Lower leg skin (tissue), 4 donors: ENCODE data around the gene NDUFB10. TPM values are rescaled to one million over a fixed set of nuclear protein-coding genes. Genes with fewer than 3 reads are reported as not detected.

Experiments
- DNase-seq, 2 donors: peaks; one replicate each; pipeline ENCODE4 v3.0.0-alpha.2; 2019; ENCODE audit warnings: low spot score in 2 of 2
- H3K4me3 ChIP-seq: fragments of 200-600 bp; sonication (generic); 2 replicates; pipeline ENCODE4 v1.5.1; 2017; ENCODE audit warnings: mild to moderate bottlenecking, low read depth; ENCODE audit not compliant: poor library complexity, severe bottlenecking
- POLR2A ChIP-seq, 2 donors: fragments of 450-650 bp; IDR thresholded peaks; one replicate each; pipeline ENCODE4 v1.6.1; 2016 to 2017; ENCODE audit warnings: antibody characterized with exemption in 2 of 2, mild to moderate bottlenecking in 1 of 2, moderate library complexity in 1 of 2
- WGBS, 2 donors: methylation state at CpG; one replicate each; pipeline ENCODE4 v1.1.5; 2018; 5-methylcytosine and 5-hydroxymethylcytosine counted together
- intact Hi-C: fragments of 100-400 bp; cut with DNase I; formaldehyde crosslinking; loops from one replicate; pipeline ENCODE4 v1.15.0; 2023; ENCODE audit warnings: low total_unique reads
- total RNA-seq, 4 donors: library from RNA; depleted of rRNA; stranded (reverse); fragments of >200 nt; gene quantifications; one replicate each; pipeline ENCODE4 v1.1.0, GENCODE V29; 2016
- TF ChIP-seq, protein P1 (sequence below), 3 donors: fragments of 450-650 bp; IDR thresholded peaks; one replicate each; pipeline ENCODE4 v1.5.1; 2016; ENCODE audit warnings: antibody characterized with exemption in 3 of 3, mild to moderate bottlenecking in 3 of 3, moderate library complexity in 2 of 3

Gene NDUFB10
- total RNA-seq, 4 donors from 2014 or later, result 183 to 245 (median 217) TPM

DNA sequence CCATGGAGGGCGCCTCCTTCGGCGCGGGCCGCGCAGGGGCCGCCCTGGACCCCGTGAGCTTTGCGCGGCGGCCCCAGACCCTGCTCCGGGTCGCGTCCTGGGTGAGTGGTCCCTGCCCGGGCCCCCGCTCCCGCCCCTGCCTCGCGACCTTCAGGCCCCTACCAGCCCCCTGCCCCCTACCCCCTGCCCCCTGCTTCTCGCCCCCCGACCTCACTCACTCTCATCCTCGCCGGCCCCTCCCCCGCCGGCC, 30.7 kb downstream of the NDUFB10 start:
- DNase-seq, result no peak
- intact Hi-C loops, result no loop called here
- TF ChIP-seq, protein P1, sequence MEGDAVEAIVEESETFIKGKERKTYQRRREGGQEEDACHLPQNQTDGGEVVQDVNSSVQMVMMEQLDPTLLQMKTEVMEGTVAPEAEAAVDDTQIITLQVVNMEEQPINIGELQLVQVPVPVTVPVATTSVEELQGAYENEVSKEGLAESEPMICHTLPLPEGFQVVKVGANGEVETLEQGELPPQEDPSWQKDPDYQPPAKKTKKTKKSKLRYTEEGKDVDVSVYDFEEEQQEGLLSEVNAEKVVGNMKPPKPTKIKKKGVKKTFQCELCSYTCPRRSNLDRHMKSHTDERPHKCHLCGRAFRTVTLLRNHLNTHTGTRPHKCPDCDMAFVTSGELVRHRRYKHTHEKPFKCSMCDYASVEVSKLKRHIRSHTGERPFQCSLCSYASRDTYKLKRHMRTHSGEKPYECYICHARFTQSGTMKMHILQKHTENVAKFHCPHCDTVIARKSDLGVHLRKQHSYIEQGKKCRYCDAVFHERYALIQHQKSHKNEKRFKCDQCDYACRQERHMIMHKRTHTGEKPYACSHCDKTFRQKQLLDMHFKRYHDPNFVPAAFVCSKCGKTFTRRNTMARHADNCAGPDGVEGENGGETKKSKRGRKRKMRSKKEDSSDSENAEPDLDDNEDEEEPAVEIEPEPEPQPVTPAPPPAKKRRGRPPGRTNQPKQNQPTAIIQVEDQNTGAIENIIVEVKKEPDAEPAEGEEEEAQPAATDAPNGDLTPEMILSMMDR (IDR thresholded peaks at IDR 0.05), result no peak
- no peak for TF ChIP-seq POLR2A (IDR thresholded peaks at IDR 0.05)
- H3K4me3 ChIP-seq, result no peak overlapping the region
- WGBS, 2 donors, result 0 to 2% methylated on average over 4 to 10 of the region's 25 CpGs

DNA sequence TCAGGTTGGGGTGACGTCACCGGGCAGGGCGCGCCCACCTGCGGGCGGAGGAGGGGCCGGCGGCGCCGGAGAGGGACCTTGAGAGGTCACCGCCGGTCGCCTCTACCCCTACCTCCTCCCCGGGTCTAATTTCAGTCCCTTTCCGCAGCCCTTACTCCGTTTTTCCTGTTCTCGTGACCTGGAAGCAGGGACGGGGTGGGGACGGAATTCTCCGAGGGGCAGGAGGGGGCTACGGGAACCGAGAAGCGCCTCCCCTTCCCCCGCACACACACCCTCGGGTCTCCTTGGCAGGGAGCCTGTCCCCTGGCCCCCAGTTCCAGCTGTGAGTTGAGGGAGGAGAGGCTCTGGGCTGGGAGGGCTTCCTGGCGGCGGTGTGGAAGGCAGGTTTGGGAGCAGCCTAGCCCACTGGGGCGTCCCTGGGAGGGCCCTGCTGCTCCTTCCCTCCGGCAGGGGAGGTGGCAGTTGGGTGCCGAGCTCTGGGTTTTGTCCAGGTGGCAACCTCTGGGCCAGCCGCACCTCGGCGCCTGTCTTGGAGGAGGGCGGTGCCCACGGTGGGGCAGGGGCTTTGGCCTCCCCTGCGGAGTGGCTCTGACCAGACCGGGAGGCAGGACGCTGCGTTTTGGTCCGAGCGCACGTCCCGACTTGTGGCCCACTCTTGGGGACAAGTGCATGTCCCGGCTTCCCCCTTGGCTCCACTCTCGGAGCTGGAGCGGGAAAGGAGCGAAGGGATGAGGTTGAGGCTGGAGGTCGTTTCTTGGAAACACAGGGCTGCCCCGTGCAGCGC, 31.2 kb downstream of the NDUFB10 start:
- H3K4me3 ChIP-seq, result no peak overlapping the region
- TF ChIP-seq POLR2A (IDR thresholded peaks at IDR 0.05), result no peak
- TF ChIP-seq, protein P1 (IDR thresholded peaks at IDR 0.05), result no peak
- 1 to 4% methylated on average over 42 to 43 of the region's 50 CpGs for WGBS, 2 donors
- intact Hi-C loops, result no loop called here
- no peak for DNase-seq

DNA sequence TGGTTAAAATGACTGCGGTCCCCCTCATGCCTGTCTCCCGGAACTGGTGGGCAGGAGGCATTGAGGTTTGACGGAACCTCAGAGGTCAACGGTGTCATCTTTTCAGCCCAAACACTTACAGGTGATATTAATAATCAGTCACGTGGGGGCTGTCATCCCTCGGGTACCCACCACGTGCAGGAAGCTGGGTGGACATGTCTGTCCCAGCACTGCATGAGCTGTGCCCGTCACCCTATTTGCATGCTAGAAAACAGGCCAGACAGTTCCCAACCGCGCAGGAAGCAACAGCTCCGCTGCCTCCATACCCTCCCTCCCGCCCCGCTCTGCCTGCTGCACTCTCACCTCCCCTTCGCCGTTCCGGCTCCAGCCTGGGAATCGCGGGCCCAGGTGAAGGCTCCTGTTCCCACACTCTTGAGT, 31.8 kb downstream of the NDUFB10 start:
- TF ChIP-seq POLR2A (IDR thresholded peaks at IDR 0.05), result no peak
- TF ChIP-seq, protein P1 (IDR thresholded peaks at IDR 0.05), result no peak
- no peak overlapping the region for H3K4me3 ChIP-seq
- 3 to 6% methylated on average over 12 to 18 of the region's 18 CpGs for WGBS, 2 donors
- intact Hi-C loops, result no loop called here
- no peak for DNase-seq

DNA sequence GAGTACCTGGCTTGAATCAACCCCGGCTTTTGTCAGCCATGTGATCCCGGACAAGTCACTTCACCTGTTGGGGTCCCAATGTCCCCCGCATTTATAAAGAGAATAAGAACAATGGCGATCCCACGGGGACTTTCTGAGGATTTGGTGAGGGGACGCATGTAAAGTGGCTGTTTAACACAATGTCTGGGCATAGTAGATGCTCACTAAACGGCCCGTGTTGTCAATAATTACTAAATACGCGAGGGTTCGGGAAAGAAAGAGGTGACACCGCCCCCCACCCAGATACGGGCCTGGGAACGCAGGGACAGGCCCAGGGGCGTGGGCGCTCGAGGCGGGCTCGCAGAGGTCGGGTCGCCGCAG, 32.2 kb downstream of the NDUFB10 start:
- WGBS, 2 donors, result 10 to 18% methylated on average over 15 to 20 of the region's 22 CpGs
- no peak for DNase-seq
- no peak overlapping the region for H3K4me3 ChIP-seq
- TF ChIP-seq POLR2A (IDR thresholded peaks at IDR 0.05), result no peak
- TF ChIP-seq, protein P1 (IDR thresholded peaks at IDR 0.05), result no peak
- intact Hi-C loops, result no loop called here

DNA sequence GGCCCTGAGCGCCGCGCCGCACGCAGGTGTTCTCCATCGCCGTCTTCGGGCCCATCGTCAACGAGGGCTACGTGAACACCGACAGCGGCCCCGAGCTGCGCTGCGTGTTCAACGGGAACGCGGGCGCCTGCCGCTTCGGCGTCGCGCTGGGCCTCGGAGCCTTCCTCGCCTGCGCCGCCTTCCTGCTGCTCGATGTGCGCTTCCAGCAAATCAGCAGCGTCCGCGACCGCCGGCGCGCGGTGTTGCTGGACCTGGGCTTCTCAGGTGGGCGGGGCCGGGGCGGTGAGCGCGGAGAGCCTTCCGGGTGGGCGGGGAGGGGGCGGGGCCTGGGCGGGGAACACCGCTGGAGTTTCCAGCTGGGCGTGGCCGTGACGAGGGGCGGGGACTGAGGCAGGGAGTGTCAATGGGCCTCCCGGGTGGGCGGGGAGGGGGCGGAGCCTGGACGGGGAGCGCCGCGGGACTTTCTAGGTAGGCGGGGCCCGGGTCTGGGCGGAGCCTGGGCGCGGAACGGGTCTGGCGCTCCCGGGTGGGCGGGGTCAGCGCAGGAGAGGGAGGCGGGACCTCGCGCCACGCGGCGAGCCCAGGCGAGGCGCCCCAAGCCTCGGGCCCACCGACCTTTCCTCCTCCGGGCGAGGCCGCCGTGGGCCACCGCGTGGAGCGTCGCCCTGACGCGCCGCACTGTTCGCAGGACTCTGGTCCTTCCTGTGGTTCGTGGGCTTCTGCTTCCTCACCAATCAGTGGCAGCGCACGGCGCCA, 32.8 kb downstream of the NDUFB10 start:
- 0 to 21% methylated on average over 18 to 39 of the region's 96 CpGs for WGBS, 2 donors
- peak; percentile 92 to 98 for DNase-seq
- no peak for TF ChIP-seq POLR2A (IDR thresholded peaks at IDR 0.05)
- TF ChIP-seq, protein P1 (IDR thresholded peaks at IDR 0.05), result no peak
- intact Hi-C loops, result no loop called here
- no peak overlapping the region for H3K4me3 ChIP-seq
